ENCODE measurements around the gene FSIP1.

FSIP1 gene

DNA sequence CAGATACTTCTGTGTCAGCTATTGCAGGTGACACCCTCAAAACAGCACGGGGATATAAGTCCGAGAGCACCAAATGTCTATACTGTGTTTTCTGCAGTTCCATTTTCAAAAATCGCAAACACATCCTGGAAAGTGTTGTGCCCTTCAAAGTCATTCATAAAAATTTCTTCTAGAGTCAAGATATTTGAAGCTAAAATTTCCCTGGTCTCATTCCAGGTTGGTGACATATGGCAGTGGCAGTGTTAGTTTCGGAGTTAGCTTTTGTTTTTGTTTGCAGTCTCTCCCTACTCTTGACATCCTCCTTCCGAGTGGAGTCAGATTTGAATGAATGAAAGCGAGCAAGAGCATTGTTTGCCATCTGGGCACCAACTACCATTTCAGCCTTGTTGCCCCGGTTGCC is 3.2 kb upstream of the FSIP1 start:
- no peak overlapping the region for H3K4me3 ChIP-seq (ENCODE audit: low read depth in 1 of 5, low read length in 5 of 5)
- no peaks in the 10 kb centered on the region for H3K27me3 ChIP-seq (ENCODE audit: control insufficient read depth in 5 of 5, insufficient read depth in 4 of 5, low read length in 5 of 5)
- H3K9ac ChIP-seq (ENCODE audit: low read length in 5 of 5), result no peak overlapping the region
- no peak overlapping the region for H3K27ac ChIP-seq (ENCODE audit: low read depth, low read length)
- H3K4me1 ChIP-seq (ENCODE audit: control insufficient read depth in 5 of 5, insufficient read depth in 5 of 5, low read length in 5 of 5), result peaks cover 0 to 23% (median 11%) of the 10 kb centered on the region in 5 donors
- no peaks in the 10 kb centered on the region for H3K9me3 ChIP-seq (ENCODE audit: control insufficient read depth in 5 of 5, low read length in 5 of 5)
- no peaks in the 10 kb centered on the region for H3K36me3 ChIP-seq (ENCODE audit: control insufficient read depth in 5 of 5, insufficient read depth in 5 of 5, low read length in 5 of 5)

DNA sequence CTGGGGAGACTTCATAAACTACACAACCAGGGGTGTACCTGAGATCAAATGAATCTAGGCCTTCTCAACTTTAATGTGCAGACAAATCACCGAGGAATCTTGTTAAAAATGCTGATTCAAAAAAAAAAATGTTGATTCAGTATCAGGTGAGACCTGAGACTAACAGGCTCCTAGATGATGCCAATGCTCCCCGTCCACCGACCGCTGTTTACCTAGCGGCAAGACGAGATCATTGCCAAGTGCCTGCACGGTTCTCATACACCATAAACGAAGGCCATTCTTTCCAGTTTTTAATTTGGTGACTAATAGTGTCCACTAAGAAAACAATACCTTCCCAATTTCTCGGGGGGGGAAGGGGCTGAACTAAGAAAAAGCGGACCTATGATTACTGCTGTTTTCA is 2.5 kb upstream of the FSIP1 start:
- Histone ChIP-seq H3K27me3 (ENCODE audit: control insufficient read depth in 5 of 5, insufficient read depth in 4 of 5, low read length in 5 of 5) (no peaks in the 10 kb centered on the region), H3K4me1 (ENCODE audit: control insufficient read depth in 5 of 5, insufficient read depth in 5 of 5, low read length in 5 of 5) (peaks cover 0 to 23% (median 11%) of the 10 kb centered on the region in 5 donors), H3K27ac (ENCODE audit: low read depth, low read length) (no peak overlapping the region), H3K36me3 (ENCODE audit: control insufficient read depth in 5 of 5, insufficient read depth in 5 of 5, low read length in 5 of 5) (no peaks in the 10 kb centered on the region), H3K9ac (ENCODE audit: low read length in 5 of 5) (no peak overlapping the region), H3K9me3 (ENCODE audit: control insufficient read depth in 5 of 5, low read length in 5 of 5) (no peaks in the 10 kb centered on the region), H3K4me3 (ENCODE audit: low read depth in 1 of 5, low read length in 5 of 5) (no peak overlapping the region)

DNA sequence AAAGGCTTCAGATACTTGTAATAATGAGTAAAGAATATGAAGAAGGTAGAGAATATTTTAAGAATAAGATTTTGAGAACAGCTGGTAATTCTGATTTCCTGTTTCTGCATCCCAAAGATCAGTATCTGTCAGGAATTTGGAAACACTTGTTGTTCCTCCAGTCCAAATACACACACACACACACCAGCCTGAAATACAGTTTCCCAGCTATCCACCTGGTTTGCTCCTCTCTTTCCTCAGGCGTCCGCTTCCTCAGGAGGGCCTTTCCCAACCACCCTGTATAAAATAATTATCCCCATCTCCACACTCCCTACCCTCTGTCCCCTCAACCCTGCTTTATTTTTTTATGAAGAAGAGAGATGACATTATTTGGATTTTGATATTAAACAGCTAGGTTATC is 2.0 kb upstream of the FSIP1 start:
- H3K4me1 ChIP-seq (ENCODE audit: control insufficient read depth in 5 of 5, insufficient read depth in 5 of 5, low read length in 5 of 5), result peaks cover 0 to 23% (median 11%) of the 10 kb centered on the region in 5 donors
- H3K4me3 ChIP-seq (ENCODE audit: low read depth in 1 of 5, low read length in 5 of 5), result no peak overlapping the region
- H3K36me3 ChIP-seq (ENCODE audit: control insufficient read depth in 5 of 5, insufficient read depth in 5 of 5, low read length in 5 of 5), result no peaks in the 10 kb centered on the region
- no peaks in the 10 kb centered on the region for H3K27me3 ChIP-seq (ENCODE audit: control insufficient read depth in 5 of 5, insufficient read depth in 4 of 5, low read length in 5 of 5)
- no peaks in the 10 kb centered on the region for H3K9me3 ChIP-seq (ENCODE audit: control insufficient read depth in 5 of 5, low read length in 5 of 5)
- no peak overlapping the region for H3K9ac ChIP-seq (ENCODE audit: low read length in 5 of 5)
- no peak overlapping the region for H3K27ac ChIP-seq (ENCODE audit: low read depth, low read length)

DNA sequence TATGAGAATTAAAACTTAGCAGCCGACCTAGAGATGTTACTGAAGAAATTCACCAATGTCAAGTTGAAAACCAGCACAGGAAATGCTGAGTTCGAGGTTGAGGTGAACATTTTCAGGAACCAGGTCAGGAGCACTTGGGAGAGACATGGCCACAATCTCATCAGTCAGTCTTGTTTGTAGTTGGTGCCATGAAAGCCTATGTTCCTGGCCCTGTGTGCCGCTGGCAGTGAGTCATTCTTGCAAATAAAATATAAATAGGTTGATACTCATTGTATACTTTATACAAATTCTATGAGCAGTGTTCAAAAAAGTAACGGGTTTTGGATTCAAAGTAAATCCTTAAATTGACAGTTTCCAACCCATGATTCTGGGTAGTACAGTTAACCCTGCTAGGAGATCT is 1.5 kb upstream of the FSIP1 start:
- Histone ChIP-seq H3K9me3 (ENCODE audit: control insufficient read depth in 5 of 5, low read length in 5 of 5) (no peaks in the 10 kb centered on the region), H3K9ac (ENCODE audit: low read length in 5 of 5) (no peak overlapping the region), H3K36me3 (ENCODE audit: control insufficient read depth in 5 of 5, insufficient read depth in 5 of 5, low read length in 5 of 5) (no peaks in the 10 kb centered on the region), H3K27me3 (ENCODE audit: control insufficient read depth in 5 of 5, insufficient read depth in 4 of 5, low read length in 5 of 5) (no peaks in the 10 kb centered on the region), H3K27ac (ENCODE audit: low read depth, low read length) (no peak overlapping the region), H3K4me1 (ENCODE audit: control insufficient read depth in 5 of 5, insufficient read depth in 5 of 5, low read length in 5 of 5) (peaks cover 0 to 23% (median 11%) of the 10 kb centered on the region in 5 donors), H3K4me3 (ENCODE audit: low read depth in 1 of 5, low read length in 5 of 5) (no peak overlapping the region)

DNA sequence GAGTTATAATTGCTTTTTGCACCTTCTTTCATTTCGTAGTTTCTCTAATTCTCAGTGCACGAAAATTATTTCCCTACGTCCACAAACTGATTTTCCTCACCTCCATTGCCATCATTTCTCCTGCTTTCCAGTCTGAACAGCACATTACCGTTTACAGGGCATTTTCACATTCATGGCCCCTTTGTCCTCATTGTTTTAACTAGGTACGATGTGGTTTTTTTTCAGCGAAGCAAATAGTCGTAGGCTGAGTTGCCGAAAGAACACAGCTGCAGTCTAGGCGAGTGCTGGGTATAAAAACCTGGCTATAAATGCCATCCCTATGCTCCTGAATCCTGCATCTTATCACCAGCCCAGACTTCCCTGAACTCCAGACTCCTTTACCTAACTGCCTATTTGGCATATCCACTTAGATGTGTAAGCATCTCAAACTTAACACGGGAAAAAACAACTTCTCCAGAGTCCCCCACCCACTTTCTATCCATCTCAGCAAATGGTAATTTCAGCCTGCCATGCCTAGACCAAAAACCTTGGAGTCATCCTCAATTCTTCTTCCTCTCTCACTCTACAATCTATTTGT is 691 bp upstream of the FSIP1 start:
- Histone ChIP-seq H3K27ac (ENCODE audit: low read depth, low read length) (peak overlapping the region; percentile 32), H3K9me3 (ENCODE audit: control insufficient read depth in 5 of 5, low read length in 5 of 5) (no peaks in the 10 kb centered on the region), H3K4me3 (ENCODE audit: low read depth in 1 of 5, low read length in 5 of 5) (peak overlapping the region; percentile 74 to 97 (median 93)), H3K36me3 (ENCODE audit: control insufficient read depth in 5 of 5, insufficient read depth in 5 of 5, low read length in 5 of 5) (no peaks in the 10 kb centered on the region), H3K27me3 (ENCODE audit: control insufficient read depth in 5 of 5, insufficient read depth in 4 of 5, low read length in 5 of 5) (no peaks in the 10 kb centered on the region), H3K4me1 (ENCODE audit: control insufficient read depth in 5 of 5, insufficient read depth in 5 of 5, low read length in 5 of 5) (peaks cover 0 to 23% (median 11%) of the 10 kb centered on the region in 5 donors), H3K9ac (ENCODE audit: low read length in 5 of 5) (peak overlapping the region; percentile 67 to 86 (median 76))

DNA sequence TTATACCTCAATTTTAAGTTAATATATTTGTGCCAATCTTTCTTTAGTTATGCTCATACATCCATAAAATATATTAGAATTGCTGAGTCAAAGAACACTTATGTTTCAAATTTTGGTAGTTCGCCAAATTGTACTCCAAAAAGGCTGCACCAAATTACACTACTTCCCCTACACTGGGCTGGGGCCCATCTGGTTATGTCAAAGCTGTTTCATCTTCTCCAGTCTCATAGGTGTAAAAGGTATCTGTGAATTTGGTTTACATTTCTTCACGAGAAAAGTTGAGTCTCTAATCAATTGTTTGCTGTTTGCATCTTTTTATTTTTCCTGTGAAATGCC is 706 bp downstream of the FSIP1 start:
- Histone ChIP-seq H3K4me3 (ENCODE audit: low read depth in 1 of 5, low read length in 5 of 5) (peak overlapping the region; percentile 61 to 97 (median 74)), H3K9me3 (ENCODE audit: control insufficient read depth in 5 of 5, low read length in 5 of 5) (no peaks in the 10 kb centered on the region), H3K27me3 (ENCODE audit: control insufficient read depth in 5 of 5, insufficient read depth in 4 of 5, low read length in 5 of 5) (peaks cover 0 to 4% (median 0%) of the 10 kb centered on the region in 5 donors), H3K9ac (ENCODE audit: low read length in 5 of 5) (peak overlapping the region in 1 of 5 donors; percentile 39), H3K27ac (ENCODE audit: low read depth, low read length) (peak overlapping the region; percentile 32), H3K36me3 (ENCODE audit: control insufficient read depth in 5 of 5, insufficient read depth in 5 of 5, low read length in 5 of 5) (no peaks in the 10 kb centered on the region), H3K4me1 (ENCODE audit: control insufficient read depth in 5 of 5, insufficient read depth in 5 of 5, low read length in 5 of 5) (peaks cover 0 to 18% (median 11%) of the 10 kb centered on the region in 5 donors)

DNA sequence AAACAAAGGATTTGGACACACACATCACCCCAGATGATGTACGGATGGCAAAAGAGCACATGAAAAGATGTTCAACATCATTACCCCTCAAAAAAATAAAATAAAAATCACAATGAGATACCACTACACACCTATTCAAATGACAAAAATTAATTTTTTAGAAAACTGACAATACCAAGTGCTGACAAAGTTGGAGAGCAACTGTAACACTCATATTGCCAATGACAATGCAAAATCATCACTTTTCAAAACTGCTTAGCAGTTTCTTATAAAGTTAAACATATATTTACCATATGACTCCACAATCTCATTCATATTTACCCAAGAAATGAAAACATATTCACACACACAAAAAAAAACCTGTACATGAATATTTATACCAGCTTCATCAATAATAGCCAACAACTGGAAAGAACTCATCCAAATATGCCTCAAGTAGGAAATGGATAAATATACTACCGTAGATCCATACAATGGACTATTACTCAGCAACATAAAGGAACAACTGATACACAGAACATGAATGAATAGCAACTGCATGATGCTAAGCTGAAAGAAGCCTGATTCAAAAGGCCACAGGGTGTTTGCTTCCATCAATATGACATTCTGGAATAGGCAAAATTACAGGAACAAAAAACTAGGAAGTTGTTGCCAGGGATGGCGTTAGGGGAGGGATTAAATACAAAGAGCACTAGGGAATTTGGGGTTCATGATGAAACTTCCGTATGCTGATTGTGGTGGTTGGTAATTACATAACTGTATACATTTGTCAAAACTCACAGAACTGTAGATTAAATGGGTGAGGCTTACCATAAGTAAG is 1.3 kb downstream of the FSIP1 start:
- Histone ChIP-seq H3K9ac (ENCODE audit: low read length in 5 of 5) (no peak overlapping the region), H3K4me1 (ENCODE audit: control insufficient read depth in 5 of 5, insufficient read depth in 5 of 5, low read length in 5 of 5) (peaks cover 0 to 18% (median 11%) of the 10 kb centered on the region in 5 donors), H3K36me3 (ENCODE audit: control insufficient read depth in 5 of 5, insufficient read depth in 5 of 5, low read length in 5 of 5) (no peaks in the 10 kb centered on the region), H3K27me3 (ENCODE audit: control insufficient read depth in 5 of 5, insufficient read depth in 4 of 5, low read length in 5 of 5) (peaks cover 0 to 4% (median 0%) of the 10 kb centered on the region in 5 donors), H3K27ac (ENCODE audit: low read depth, low read length) (no peak overlapping the region), H3K9me3 (ENCODE audit: control insufficient read depth in 5 of 5, low read length in 5 of 5) (no peaks in the 10 kb centered on the region), H3K4me3 (ENCODE audit: low read depth in 1 of 5, low read length in 5 of 5) (peak overlapping the region in 1 of 5 donors; percentile 69)

DNA sequence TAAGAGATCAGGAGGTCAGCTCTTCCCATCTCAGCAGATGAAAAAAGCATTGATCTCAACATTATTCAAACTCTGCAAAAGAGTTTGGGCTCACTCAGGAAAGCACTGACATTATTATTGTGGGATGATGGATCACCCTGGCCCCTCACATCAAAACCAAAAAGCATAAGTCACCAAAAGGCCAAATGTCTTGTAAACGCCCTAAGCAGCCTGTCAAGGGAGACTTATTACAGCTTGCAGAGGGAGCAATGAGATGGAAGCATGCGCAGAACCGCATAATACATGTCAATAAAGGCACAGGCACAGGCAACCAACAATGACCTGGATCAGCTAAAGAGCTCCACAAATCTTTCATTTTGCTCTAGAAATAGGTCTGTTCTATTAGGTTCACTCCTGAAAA is 4.6 kb downstream of the FSIP1 start:
- H3K36me3 ChIP-seq (ENCODE audit: control insufficient read depth in 5 of 5, insufficient read depth in 5 of 5, low read length in 5 of 5), result no peaks in the 10 kb centered on the region
- H3K27ac ChIP-seq (ENCODE audit: low read depth, low read length), result no peak overlapping the region

DNA sequence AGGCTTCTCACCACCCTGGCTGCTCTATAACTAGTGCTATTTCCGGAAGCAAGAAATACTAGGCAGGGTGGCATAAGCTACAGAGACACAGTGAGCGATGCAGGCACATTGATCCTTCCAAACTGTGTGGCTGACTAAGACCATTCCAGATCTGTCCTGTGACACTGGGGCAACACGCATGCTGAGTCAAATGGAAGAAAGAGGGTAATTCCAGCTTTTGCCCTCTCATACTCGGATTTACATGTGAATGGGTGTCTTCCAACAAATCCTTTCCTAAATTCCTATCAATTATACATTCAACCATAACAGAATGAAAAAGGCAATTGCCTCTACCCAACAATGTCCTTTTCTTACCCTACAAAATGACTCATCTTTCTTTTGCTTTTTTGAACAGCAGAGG is 5.1 kb downstream of the FSIP1 start:
- no peak overlapping the region for H3K9ac ChIP-seq (ENCODE audit: low read length in 5 of 5)
- H3K4me3 ChIP-seq (ENCODE audit: low read depth in 1 of 5, low read length in 5 of 5), result no peak overlapping the region
- no peaks in the 10 kb centered on the region for H3K36me3 ChIP-seq (ENCODE audit: control insufficient read depth in 5 of 5, insufficient read depth in 5 of 5, low read length in 5 of 5)
- H3K27ac ChIP-seq (ENCODE audit: low read depth, low read length), result no peak overlapping the region
- H3K4me1 ChIP-seq (ENCODE audit: control insufficient read depth in 5 of 5, insufficient read depth in 5 of 5, low read length in 5 of 5), result peaks cover 0 to 4% (median 0%) of the 10 kb centered on the region in 5 donors
- H3K27me3 ChIP-seq (ENCODE audit: control insufficient read depth in 5 of 5, insufficient read depth in 4 of 5, low read length in 5 of 5), result peaks cover 0 to 4% (median 0%) of the 10 kb centered on the region in 5 donors
- no peaks in the 10 kb centered on the region for H3K9me3 ChIP-seq (ENCODE audit: control insufficient read depth in 5 of 5, low read length in 5 of 5)

More for the DNA sequence above, 4.6 kb downstream of the FSIP1 start:
- Histone ChIP-seq H3K9ac (ENCODE audit: low read length in 5 of 5) (no peak overlapping the region), H3K4me1 (ENCODE audit: control insufficient read depth in 5 of 5, insufficient read depth in 5 of 5, low read length in 5 of 5) (peaks cover 0 to 6% (median 3%) of the 10 kb centered on the region in 5 donors), H3K27me3 (ENCODE audit: control insufficient read depth in 5 of 5, insufficient read depth in 4 of 5, low read length in 5 of 5) (peaks cover 0 to 4% (median 0%) of the 10 kb centered on the region in 5 donors), H3K9me3 (ENCODE audit: control insufficient read depth in 5 of 5, low read length in 5 of 5) (no peaks in the 10 kb centered on the region), H3K4me3 (ENCODE audit: low read depth in 1 of 5, low read length in 5 of 5) (no peak overlapping the region)

DNA sequence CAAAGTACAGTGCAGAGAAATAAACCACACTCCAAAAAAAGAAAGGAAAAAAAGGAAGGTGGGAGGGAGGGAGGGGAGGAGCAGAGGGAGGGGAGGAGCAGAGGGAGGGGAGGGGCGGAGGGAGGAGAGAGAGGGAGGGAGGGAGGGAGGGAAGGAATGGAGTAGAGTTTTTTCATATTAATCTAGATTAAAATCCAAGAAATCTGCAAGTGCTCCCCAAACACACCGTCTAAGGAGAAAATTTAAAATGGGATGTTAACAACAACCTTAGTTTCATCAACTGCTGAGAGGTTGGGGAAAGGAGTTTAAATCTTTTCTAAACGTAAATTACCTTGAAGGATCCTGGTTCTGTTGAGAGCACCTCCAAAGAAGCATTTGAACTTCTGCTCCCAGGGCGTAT is 6.6 kb downstream of the FSIP1 start:
- Histone ChIP-seq H3K27ac (ENCODE audit: low read depth, low read length) (no peak overlapping the region), H3K4me3 (ENCODE audit: low read depth in 1 of 5, low read length in 5 of 5) (no peak overlapping the region), H3K4me1 (ENCODE audit: control insufficient read depth in 5 of 5, insufficient read depth in 5 of 5, low read length in 5 of 5) (peaks cover 0 to 11% (median 10%) of the 10 kb centered on the region in 5 donors), H3K36me3 (ENCODE audit: control insufficient read depth in 5 of 5, insufficient read depth in 5 of 5, low read length in 5 of 5) (no peaks in the 10 kb centered on the region), H3K9ac (ENCODE audit: low read length in 5 of 5) (no peak overlapping the region), H3K9me3 (ENCODE audit: control insufficient read depth in 5 of 5, low read length in 5 of 5) (no peaks in the 10 kb centered on the region), H3K27me3 (ENCODE audit: control insufficient read depth in 5 of 5, insufficient read depth in 4 of 5, low read length in 5 of 5) (peaks cover 0 to 4% (median 0%) of the 10 kb centered on the region in 5 donors)

Data from subcutaneous abdominal adipose tissue (tissue), 5 donors.